Pancreas (tissue), 10 donors: ENCODE data around the gene NPVF. TPM values are rescaled to one million over a fixed set of nuclear protein-coding genes. Genes with fewer than 3 reads are reported as not detected.

ENCODE experiments used
- ATAC-seq, 4 donors: fragments of 200-7000 bp; cut with Tn5 transposase; one replicate each; pipeline versions ENCODE4 v1.8.0 to v1.9.1; 2020; ENCODE audit warnings: mild to moderate bottlenecking in 4 of 4, moderate library complexity in 4 of 4
- DNase-seq, 6 donors: peaks; one replicate each; pipeline ENCODE4 v3.0.0-alpha.2; 2020
- FAIRE-seq: peaks from 2 replicates; lab custom pipeline; 2012; peaks lifted over from hg19 to GRCh38; lab: Jason Lieb, UNC
- H3K27ac ChIP-seq, 4 donors: fragments of 200-600 bp; sonication (generic); 1 replicate in 3 of 4; 2 replicates in 1 of 4; pipeline versions ENCODE4 v1.5.0 to v1.8.0; 2020
- H3K27me3 ChIP-seq, 4 donors: fragments of 200-600 bp; one replicate each; pipeline ENCODE4 v1.8.0; 2021
- H3K36me3 ChIP-seq, 3 donors: fragments of 200-600 bp; sonication (generic) in 1 of 3; one replicate each; pipeline versions ENCODE4 v1.5.0 to v1.8.0; 2020 to 2021
- H3K4me1 ChIP-seq, 3 donors: fragments of 200-600 bp; one replicate each; pipeline ENCODE4 v1.8.0; 2021
- H3K4me3 ChIP-seq, 4 donors: fragments of 200-600 bp; sonication (generic) in 2 of 4; one replicate each; pipeline versions ENCODE4 v1.5.0 to v1.8.0; 2020 to 2021
- H3K9me3 ChIP-seq, 4 donors: fragments of 200-600 bp; one replicate each; pipeline ENCODE4 v1.8.0; 2021
- WGBS, 2 donors: extraction: QIAGEN DNeasy Blood & Tissue Kit; methylation state at CpG; one replicate each; pipeline ENCODE4 v1.1.7; 2013; 5-methylcytosine and 5-hydroxymethylcytosine counted together
- intact Hi-C, 3 donors: fragments of 100-400 bp; cut with DNase I; formaldehyde crosslinking; loops; one replicate each; pipeline versions ENCODE4 v1.11.1 to v1.14.2; 2022
- polyA plus RNA-seq, 2 donors: library from polyadenylated mRNA; stranded (reverse); fragments of 200-250 nt; gene quantifications; one replicate each; pipeline ENCODE4 v1.2.3, GENCODE V29; 2013
- total RNA-seq, 6 donors: library from RNA; stranded (reverse); fragmentation: NEBNext Ultra II Directional in 4 of 6; extraction: Animal tissue kit (Norgen Biotek cat#: 25700) in 4 of 6; gene quantifications; one replicate each; pipeline versions ENCODE4 v1.2.1 to v1.2.4, GENCODE V29; 2021 to 2023
- TF ChIP-seq, protein P1 (sequence below), 4 donors: fragments of 200-600 bp; sonication (generic) in 3 of 4; IDR thresholded peaks; one replicate each; pipeline versions ENCODE4 v1.5.0 to v1.8.0; 2021; ENCODE audit warnings: antibody characterized with exemption in 4 of 4
- donor health status: healthy with polysubstance abuse.
- donor health status: DM: no; HTN: no; CAD: no; lungs with moderate emphysema.
- donor health status: DM: no; HTN: no; CAD: no.
- donor health status: control.
- donor health status: control.
- donor health status: Bipolar disorder and iron deficiency.
- donor health status: DM: yes; HTN: yes; CAD: no.
- donor health status: DM: no; HTN: no; CAD: no.
- donor health status: DM: no; HTN: no; CAD: no.
- donor health status: DM: yes; HTN: yes; CAD: no.

Gene NPVF
- total and polyA plus RNA-seq, 8 donors: not detected

DNA sequence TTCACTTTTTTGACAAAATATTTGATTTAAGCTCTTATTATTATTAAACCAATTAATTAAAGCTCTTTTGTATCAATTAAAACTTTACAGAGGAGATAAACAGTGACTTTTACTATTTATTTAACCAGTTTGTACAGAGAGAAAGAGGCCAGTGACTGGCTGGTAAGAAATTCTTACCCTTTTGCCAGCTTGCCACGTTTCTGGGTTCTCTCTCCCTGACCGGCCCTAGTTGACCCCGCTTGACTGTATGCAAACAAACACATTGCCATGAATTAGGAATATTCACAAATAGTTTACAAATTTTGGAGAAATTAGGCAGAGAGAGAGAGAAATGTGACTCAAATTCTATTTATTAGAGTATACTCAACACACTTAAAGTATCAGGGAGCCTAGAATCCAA, 36.2 kb downstream of the NPVF start:
- intact Hi-C loops: no loop called here
- Histone ChIP-seq H3K27ac (no peak overlapping the region), H3K4me1 (peaks cover 0 to 5% (median 4%) of the 10 kb centered on the region in 3 donors), H3K36me3 (no peaks in the 10 kb centered on the region), H3K27me3 (no peaks in the 10 kb centered on the region), H3K4me3 (no peak overlapping the region), H3K9me3 (no peaks in the 10 kb centered on the region)
- TF ChIP-seq, protein P1, sequence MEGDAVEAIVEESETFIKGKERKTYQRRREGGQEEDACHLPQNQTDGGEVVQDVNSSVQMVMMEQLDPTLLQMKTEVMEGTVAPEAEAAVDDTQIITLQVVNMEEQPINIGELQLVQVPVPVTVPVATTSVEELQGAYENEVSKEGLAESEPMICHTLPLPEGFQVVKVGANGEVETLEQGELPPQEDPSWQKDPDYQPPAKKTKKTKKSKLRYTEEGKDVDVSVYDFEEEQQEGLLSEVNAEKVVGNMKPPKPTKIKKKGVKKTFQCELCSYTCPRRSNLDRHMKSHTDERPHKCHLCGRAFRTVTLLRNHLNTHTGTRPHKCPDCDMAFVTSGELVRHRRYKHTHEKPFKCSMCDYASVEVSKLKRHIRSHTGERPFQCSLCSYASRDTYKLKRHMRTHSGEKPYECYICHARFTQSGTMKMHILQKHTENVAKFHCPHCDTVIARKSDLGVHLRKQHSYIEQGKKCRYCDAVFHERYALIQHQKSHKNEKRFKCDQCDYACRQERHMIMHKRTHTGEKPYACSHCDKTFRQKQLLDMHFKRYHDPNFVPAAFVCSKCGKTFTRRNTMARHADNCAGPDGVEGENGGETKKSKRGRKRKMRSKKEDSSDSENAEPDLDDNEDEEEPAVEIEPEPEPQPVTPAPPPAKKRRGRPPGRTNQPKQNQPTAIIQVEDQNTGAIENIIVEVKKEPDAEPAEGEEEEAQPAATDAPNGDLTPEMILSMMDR (IDR thresholded peaks at IDR 0.05): no peak
- FAIRE-seq (no peak), DNase-seq (no peak), ATAC-seq (no peak)
- WGBS, 2 donors: 66 to 70% methylated on average over 3 of the region's 3 CpGs

DNA sequence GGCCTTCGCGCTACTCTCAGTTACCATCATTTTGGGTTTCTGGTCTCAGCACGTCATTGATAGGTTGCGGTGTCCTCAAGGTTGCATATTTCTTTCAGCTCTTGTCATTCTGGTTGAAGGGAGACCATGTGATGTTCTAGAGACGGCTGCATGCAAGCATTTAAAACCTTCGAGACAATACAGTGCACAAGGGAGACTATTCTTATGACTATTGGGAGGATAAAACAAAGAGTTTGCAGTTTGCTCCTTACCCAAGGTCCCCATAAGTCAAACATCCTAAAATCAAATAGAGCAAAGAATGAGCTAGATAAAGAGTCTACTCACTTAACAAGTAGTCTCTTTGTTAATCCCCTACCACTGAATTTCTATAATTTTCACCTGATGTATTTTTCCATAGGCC, 39.1 kb downstream of the NPVF start:
- no peaks in the 10 kb centered on the region for H3K9me3 ChIP-seq
- 88% methylated on average over 6 of the region's 6 CpGs for WGBS, 2 donors
- no peaks in the 10 kb centered on the region for H3K27me3 ChIP-seq
- H3K4me1 ChIP-seq: no peaks in the 10 kb centered on the region
- H3K27ac ChIP-seq: no peak overlapping the region
- H3K36me3 ChIP-seq: no peaks in the 10 kb centered on the region
- DNase-seq (no peak), ATAC-seq (no peak), FAIRE-seq (no peak)
- TF ChIP-seq, protein P1 (IDR thresholded peaks at IDR 0.05): no peak
- intact Hi-C loops: no loop called here
- no peak overlapping the region for H3K4me3 ChIP-seq

DNA sequence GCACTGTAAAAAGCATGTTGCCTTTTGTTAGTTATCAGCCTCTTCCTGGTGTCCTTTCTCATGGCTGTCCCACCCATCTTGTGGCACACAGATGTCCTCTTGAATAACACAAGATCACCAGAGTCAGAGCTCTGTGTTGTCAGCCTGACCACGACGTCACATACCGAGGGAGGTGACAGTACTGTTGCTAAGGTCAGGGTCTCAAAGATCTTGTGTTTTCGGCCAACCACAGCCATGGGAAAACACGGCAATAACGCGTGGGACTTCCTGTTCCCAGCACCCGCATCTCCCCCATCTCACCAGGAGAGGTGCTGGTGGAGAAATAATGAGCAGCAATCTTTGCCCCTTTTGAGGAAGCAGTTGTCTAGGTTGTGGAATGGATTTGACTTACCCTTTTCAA, 40.4 kb downstream of the NPVF start:
- 90 to 94% methylated on average over 8 of the region's 8 CpGs for WGBS, 2 donors

DNA sequence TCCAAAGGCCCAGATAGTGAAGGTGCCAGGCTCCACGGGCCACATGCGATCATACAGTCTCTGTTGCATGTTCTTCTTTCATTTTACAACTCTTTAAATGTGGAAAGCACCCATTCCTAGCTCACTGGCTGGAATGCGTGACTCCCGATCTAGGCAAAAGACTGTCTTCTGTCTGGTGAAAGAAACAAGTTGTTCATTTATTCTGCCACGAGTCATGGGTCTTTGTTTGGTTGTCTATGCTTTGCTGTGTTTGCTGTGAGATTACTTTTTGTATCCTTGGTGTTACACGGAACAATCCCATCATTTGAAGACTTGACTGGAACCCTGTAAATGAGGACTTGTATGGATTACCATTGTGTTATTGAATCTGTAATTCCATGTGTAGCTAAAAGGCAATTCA, 41.9 kb downstream of the NPVF start:
- TF ChIP-seq, protein P1 (IDR thresholded peaks at IDR 0.05): no peak
- DNase-seq (no peak), FAIRE-seq (no peak), ATAC-seq (no peak)
- intact Hi-C loops: no loop called here
- Histone ChIP-seq H3K27ac (no peak overlapping the region), H3K4me1 (no peaks in the 10 kb centered on the region), H3K9me3 (no peaks in the 10 kb centered on the region), H3K4me3 (no peak overlapping the region), H3K36me3 (no peaks in the 10 kb centered on the region), H3K27me3 (no peaks in the 10 kb centered on the region)
- whole genome bisulfite sequencing, 2 donors: 84 to 90% methylated on average over 6 of the region's 6 CpGs

More for the DNA sequence above, 40.4 kb downstream of the NPVF start:
- H3K27ac ChIP-seq: no peak overlapping the region
- no peaks in the 10 kb centered on the region for H3K4me1 ChIP-seq
- H3K27me3 ChIP-seq: no peaks in the 10 kb centered on the region
- intact Hi-C loops: no loop called here
- no peak for ATAC-seq
- FAIRE-seq: no peak
- no peak overlapping the region for H3K4me3 ChIP-seq
- H3K9me3 ChIP-seq: no peaks in the 10 kb centered on the region
- TF ChIP-seq, protein P1 (IDR thresholded peaks at IDR 0.05): no peak
- DNase-seq: no peak
- H3K36me3 ChIP-seq: no peaks in the 10 kb centered on the region

DNA sequence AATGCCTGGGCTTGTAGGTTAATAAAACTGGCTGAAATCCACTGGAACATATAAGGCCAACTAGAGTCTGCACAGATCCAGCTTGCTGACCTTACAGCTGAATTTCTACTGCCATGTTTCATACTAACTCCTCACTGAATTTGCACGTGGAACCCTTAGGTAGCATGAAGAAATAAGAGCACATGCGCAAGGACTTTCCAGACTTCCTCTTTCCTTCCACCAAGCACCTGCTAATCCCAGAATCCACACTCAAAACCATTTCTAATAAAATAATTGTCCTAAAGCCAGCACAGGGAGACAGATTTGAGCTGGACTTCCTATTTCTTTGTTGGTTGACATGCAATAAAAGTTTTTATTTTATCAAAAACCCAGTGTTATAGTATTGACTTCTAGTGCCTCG, 46.8 kb downstream of the NPVF start:
- Histone ChIP-seq H3K36me3 (no peaks in the 10 kb centered on the region), H3K27me3 (no peaks in the 10 kb centered on the region), H3K9me3 (no peaks in the 10 kb centered on the region), H3K4me3 (no peak overlapping the region), H3K27ac (no peak overlapping the region), H3K4me1 (no peaks in the 10 kb centered on the region)
- WGBS, 2 donors: 78 to 80% methylated on average over 3 of the region's 3 CpGs
- no peak for FAIRE-seq
- intact Hi-C loops: no loop called here
- DNase-seq: no peak
- ATAC-seq: no peak
- TF ChIP-seq, protein P1 (IDR thresholded peaks at IDR 0.05): no peak
